RKO (cell line): ENCODE data around the gene GABRB1.
"Not testable (repeated sequence)": the region's sequence is repeated elsewhere in the genome, so short reads cannot be mapped to it uniquely, and the experiment has no call there.

ENCODE experiments used
- DNase-seq: peaks from one replicate; pipeline ENCODE4 v3.0.0-alpha.2; 2016; ENCODE audit warnings: low spot score

The GABRB1 gene

GRCh38 chr4:47213106-47213505 lies 181.7 kb downstream of the GABRB1 start:
- no peak for DNase-seq

- no peak for DNase-seq
These were observed 182.2 kb downstream of the GABRB1 start for GRCh38 chr4:47213539-47213938.

- DNase-seq: peak; percentile 38
These were observed 182.6 kb downstream of the GABRB1 start for GRCh38 chr4:47213971-47214370.

GRCh38 chr4:47215759-47216158 lies 184.4 kb downstream of the GABRB1 start:
- DNase-seq: no peak

GRCh38 chr4:47217291-47217690 lies 185.9 kb downstream of the GABRB1 start:
- no peak for DNase-seq

GRCh38 chr4:47217884-47218283 lies 186.5 kb downstream of the GABRB1 start:
- DNase-seq: no peak

GRCh38 chr4:47218631-47219030 lies 187.3 kb downstream of the GABRB1 start:
- no peak for DNase-seq

GRCh38 chr4:47219586-47219985 lies 188.2 kb downstream of the GABRB1 start:
- DNase-seq: no peak

GRCh38 chr4:47221721-47222120 lies 190.4 kb downstream of the GABRB1 start:
- no peak for DNase-seq

GRCh38 chr4:47222276-47222675 lies 190.9 kb downstream of the GABRB1 start:
- DNase-seq: no peak

- no peak for DNase-seq
These were observed 193.0 kb downstream of the GABRB1 start for GRCh38 chr4:47224361-47224760.

- DNase-seq: no peak
These were observed 204.4 kb downstream of the GABRB1 start for GRCh38 chr4:47235721-47236120.

GRCh38 chr4:47238667-47239066 lies 207.3 kb downstream of the GABRB1 start:
- DNase-seq: no peak

GRCh38 chr4:47239649-47240048 lies 208.3 kb downstream of the GABRB1 start:
- no peak for DNase-seq

GRCh38 chr4:47251348-47252135 lies 220.2 kb downstream of the GABRB1 start:
- DNase-seq: no peak

GRCh38 chr4:47263721-47264120 lies 232.4 kb downstream of the GABRB1 start:
- DNase-seq: no peak

- DNase-seq: no peak
These were observed 239.0 kb downstream of the GABRB1 start for GRCh38 chr4:47270201-47270888.

GRCh38 chr4:47271291-47271690 lies 239.9 kb downstream of the GABRB1 start:
- DNase-seq: no peak

GRCh38 chr4:47274901-47275300 lies 243.5 kb downstream of the GABRB1 start:
- DNase-seq: no peak

GRCh38 chr4:47275595-47275994 lies 244.2 kb downstream of the GABRB1 start:
- DNase-seq: no peak

- DNase-seq: no peak
These were observed 247.3 kb downstream of the GABRB1 start for GRCh38 chr4:47278631-47279030.

- DNase-seq: peak; percentile 49
These were observed 256.4 kb downstream of the GABRB1 start for GRCh38 chr4:47287735-47288134.

GRCh38 chr4:47289805-47290204 lies 258.4 kb downstream of the GABRB1 start:
- DNase-seq: no peak

- DNase-seq: not testable (repeated sequence)
These were observed 259.5 kb downstream of the GABRB1 start for GRCh38 chr4:47290873-47291272.
